ENCODE measurements around the gene TEKTIP1. TPM values are rescaled to one million over a fixed set of nuclear protein-coding genes. Genes with fewer than 3 reads are reported as not detected.

The TEKTIP1 gene
- total and polyA plus RNA-seq, 9 of the 15 experiments (the other 6 are each of a cell fraction or from before 2014, with no cell fraction given): 0.66 TPM; not detected in 8

DNA sequence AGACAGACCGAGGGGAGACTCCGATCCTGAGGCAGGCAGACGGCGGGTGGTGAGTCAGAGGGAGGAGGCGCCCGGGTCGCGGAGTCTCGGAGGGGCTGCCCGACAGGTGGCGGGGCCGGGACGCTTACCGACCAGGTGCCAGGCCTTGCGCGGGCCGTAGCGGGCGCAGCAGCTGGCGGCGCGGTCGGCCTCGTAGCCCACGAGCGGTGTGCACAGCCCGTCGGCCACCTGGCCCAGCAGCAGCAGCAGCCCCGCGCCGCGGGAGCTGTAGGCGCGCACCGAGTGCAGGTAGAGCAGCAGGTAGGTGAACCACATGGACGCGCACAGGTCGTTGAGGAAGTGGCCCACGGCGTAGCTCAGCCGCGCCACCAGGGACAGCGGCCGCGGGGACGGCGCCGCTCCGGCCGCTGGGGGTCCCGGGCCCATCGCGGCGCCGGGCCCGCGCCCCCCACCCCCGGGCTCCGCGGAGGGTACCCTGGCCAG, 18.0 kb downstream of the TEKTIP1 start (continued):
- TF ChIP-seq, protein P1, sequence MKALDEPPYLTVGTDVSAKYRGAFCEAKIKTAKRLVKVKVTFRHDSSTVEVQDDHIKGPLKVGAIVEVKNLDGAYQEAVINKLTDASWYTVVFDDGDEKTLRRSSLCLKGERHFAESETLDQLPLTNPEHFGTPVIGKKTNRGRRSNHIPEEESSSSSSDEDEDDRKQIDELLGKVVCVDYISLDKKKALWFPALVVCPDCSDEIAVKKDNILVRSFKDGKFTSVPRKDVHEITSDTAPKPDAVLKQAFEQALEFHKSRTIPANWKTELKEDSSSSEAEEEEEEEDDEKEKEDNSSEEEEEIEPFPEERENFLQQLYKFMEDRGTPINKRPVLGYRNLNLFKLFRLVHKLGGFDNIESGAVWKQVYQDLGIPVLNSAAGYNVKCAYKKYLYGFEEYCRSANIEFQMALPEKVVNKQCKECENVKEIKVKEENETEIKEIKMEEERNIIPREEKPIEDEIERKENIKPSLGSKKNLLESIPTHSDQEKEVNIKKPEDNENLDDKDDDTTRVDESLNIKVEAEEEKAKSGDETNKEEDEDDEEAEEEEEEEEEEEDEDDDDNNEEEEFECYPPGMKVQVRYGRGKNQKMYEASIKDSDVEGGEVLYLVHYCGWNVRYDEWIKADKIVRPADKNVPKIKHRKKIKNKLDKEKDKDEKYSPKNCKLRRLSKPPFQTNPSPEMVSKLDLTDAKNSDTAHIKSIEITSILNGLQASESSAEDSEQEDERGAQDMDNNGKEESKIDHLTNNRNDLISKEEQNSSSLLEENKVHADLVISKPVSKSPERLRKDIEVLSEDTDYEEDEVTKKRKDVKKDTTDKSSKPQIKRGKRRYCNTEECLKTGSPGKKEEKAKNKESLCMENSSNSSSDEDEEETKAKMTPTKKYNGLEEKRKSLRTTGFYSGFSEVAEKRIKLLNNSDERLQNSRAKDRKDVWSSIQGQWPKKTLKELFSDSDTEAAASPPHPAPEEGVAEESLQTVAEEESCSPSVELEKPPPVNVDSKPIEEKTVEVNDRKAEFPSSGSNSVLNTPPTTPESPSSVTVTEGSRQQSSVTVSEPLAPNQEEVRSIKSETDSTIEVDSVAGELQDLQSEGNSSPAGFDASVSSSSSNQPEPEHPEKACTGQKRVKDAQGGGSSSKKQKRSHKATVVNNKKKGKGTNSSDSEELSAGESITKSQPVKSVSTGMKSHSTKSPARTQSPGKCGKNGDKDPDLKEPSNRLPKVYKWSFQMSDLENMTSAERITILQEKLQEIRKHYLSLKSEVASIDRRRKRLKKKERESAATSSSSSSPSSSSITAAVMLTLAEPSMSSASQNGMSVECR (CRISPR knock-in tag; IDR thresholded peaks at IDR 0.05): no peak
- no peak for TF ChIP-seq FOXA3 (CRISPR knock-in tag; conservative IDR thresholded peaks at IDR 0.05 in 1 of 2, IDR thresholded peaks at IDR 0.05 in 1 of 2)
- TF ChIP-seq FOSL1 (tag; conservative IDR thresholded peaks at IDR 0.05): no peak
- no peak for TF ChIP-seq EP400 (IDR thresholded peaks at IDR 0.05)
- no peak for TF ChIP-seq ZFP91 (CRISPR knock-in tag; IDR thresholded peaks at IDR 0.05)
- TF ChIP-seq HDAC2 (IDR thresholded peaks at IDR 0.05): no peak
- TF ChIP-seq ZNF143 (CRISPR knock-in tag; IDR thresholded peaks at IDR 0.05): no peak
- no peak for TF ChIP-seq KHSRP (IDR thresholded peaks at IDR 0.05)
- TF ChIP-seq HCFC1 (IDR thresholded peaks at IDR 0.05; ENCODE audit: low read depth, low read length): no peak
- TF ChIP-seq BCOR (IDR thresholded peaks at IDR 0.05): no peak
- TF ChIP-seq ETV5 (CRISPR knock-in tag; IDR thresholded peaks at IDR 0.05; ENCODE audit: low read depth): no peak
- TF ChIP-seq BRF1 (IDR thresholded peaks at IDR 0.05; ENCODE audit: borderline replicate concordance, extremely low read depth, insufficient read length): no peak
- no peak for TF ChIP-seq EP300 (IDR thresholded peaks at IDR 0.05; ENCODE audit: low read length)
- TF ChIP-seq TEAD2 (tag; IDR thresholded peaks at IDR 0.05): no peak
- TF ChIP-seq, protein P2, sequence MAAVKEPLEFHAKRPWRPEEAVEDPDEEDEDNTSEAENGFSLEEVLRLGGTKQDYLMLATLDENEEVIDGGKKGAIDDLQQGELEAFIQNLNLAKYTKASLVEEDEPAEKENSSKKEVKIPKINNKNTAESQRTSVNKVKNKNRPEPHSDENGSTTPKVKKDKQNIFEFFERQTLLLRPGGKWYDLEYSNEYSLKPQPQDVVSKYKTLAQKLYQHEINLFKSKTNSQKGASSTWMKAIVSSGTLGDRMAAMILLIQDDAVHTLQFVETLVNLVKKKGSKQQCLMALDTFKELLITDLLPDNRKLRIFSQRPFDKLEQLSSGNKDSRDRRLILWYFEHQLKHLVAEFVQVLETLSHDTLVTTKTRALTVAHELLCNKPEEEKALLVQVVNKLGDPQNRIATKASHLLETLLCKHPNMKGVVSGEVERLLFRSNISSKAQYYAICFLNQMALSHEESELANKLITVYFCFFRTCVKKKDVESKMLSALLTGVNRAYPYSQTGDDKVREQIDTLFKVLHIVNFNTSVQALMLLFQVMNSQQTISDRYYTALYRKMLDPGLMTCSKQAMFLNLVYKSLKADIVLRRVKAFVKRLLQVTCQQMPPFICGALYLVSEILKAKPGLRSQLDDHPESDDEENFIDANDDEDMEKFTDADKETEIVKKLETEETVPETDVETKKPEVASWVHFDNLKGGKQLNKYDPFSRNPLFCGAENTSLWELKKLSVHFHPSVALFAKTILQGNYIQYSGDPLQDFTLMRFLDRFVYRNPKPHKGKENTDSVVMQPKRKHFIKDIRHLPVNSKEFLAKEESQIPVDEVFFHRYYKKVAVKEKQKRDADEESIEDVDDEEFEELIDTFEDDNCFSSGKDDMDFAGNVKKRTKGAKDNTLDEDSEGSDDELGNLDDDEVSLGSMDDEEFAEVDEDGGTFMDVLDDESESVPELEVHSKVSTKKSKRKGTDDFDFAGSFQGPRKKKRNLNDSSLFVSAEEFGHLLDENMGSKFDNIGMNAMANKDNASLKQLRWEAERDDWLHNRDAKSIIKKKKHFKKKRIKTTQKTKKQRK (IDR thresholded peaks at IDR 0.05; ENCODE audit: borderline replicate concordance, low read depth, low read length): no peak
- TF ChIP-seq NFYB (IDR thresholded peaks at IDR 0.05; ENCODE audit: extremely low read depth, insufficient read length): no peak
- no peak; the same call in 1 of the 2 replicates for TF ChIP-seq L3MBTL2 (IDR thresholded peaks at IDR 0.05)
- TF ChIP-seq, protein P3, sequence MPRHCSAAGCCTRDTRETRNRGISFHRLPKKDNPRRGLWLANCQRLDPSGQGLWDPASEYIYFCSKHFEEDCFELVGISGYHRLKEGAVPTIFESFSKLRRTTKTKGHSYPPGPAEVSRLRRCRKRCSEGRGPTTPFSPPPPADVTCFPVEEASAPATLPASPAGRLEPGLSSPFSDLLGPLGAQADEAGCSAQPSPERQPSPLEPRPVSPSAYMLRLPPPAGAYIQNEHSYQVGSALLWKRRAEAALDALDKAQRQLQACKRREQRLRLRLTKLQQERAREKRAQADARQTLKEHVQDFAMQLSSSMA (CRISPR knock-in tag; IDR thresholded peaks at IDR 0.05): no peak
- TF ChIP-seq RCOR1 (IDR thresholded peaks at IDR 0.05; ENCODE audit: borderline replicate concordance in 1 of 2, low read depth in 2 of 2, low read length in 2 of 2): no peak
- no peak for TF ChIP-seq CHD1 (IDR thresholded peaks at IDR 0.05; ENCODE audit: low read length)

Data from K562 (cell line).